Tibial nerve (tissue), 4 donors: ENCODE results near the gene NALCN. TPM values are rescaled to one million over a fixed set of nuclear protein-coding genes. Genes with fewer than 3 reads are reported as not detected.

Experiments used
- DNase-seq, 2 donors: peaks; one replicate each; pipeline ENCODE4 v3.0.0-alpha.2; 2019; ENCODE audit warnings: low spot score in 2 of 2
- H3K27ac ChIP-seq, 4 donors: fragments of 200-600 bp; sonication (generic) in 3 of 4; one replicate each; pipeline ENCODE4 v1.5.1; 2017 to 2019; ENCODE audit warnings: mild to moderate bottlenecking in 1 of 4
- H3K27me3 ChIP-seq, 2 donors: fragments of 200-600 bp; sonication (generic) in 1 of 2; one replicate each; pipeline versions ENCODE4 v1.5.1 to v1.6.0; 2017 to 2019
- H3K36me3 ChIP-seq, 3 donors: fragments of 200-600 bp; sonication (generic); one replicate each; pipeline ENCODE4 v1.5.1; 2018 to 2019
- H3K4me1 ChIP-seq, 4 donors: fragments of 200-600 bp; sonication (generic) in 3 of 4; one replicate each; pipeline ENCODE4 v1.5.1; 2017 to 2019
- H3K4me3 ChIP-seq, 4 donors: fragments of 200-600 bp; sonication (generic) in 3 of 4; one replicate each; pipeline ENCODE4 v1.5.1; 2017 to 2019; ENCODE audit warnings: mild to moderate bottlenecking in 1 of 4, moderate library complexity in 1 of 4
- H3K9me3 ChIP-seq, 4 donors: fragments of 200-600 bp; sonication (generic) in 3 of 4; one replicate each; pipeline ENCODE4 v1.5.1; 2017 to 2019
- CTCF ChIP-seq, 5 experiments: fragments of 200-600 bp in 3 of 5; fragments of 450-650 bp in 2 of 5; sonication (generic) in 3 of 5; IDR thresholded peaks; one replicate each; pipeline ENCODE4 v1.5.1; 2016 to 2019; ENCODE audit warnings: antibody characterized with exemption in 5 of 5, mild to moderate bottlenecking in 3 of 5, moderate library complexity in 2 of 5
- EP300 ChIP-seq, 2 donors: sonication (generic); formaldehyde crosslinking; IDR thresholded peaks; one replicate each; pipeline ENCODE4 v1.6.1; 2017; ENCODE audit warnings: antibody characterized with exemption in 2 of 2, mild to moderate bottlenecking in 1 of 2
- POLR2A ChIP-seq, 2 donors: fragments of 450-650 bp; IDR thresholded peaks; one replicate each; pipeline ENCODE4 v1.6.1; 2017; ENCODE audit warnings: antibody characterized with exemption in 2 of 2, mild to moderate bottlenecking in 2 of 2, moderate library complexity in 2 of 2
- WGBS, 2 donors: methylation state at CpG; one replicate each; pipeline ENCODE4 v1.1.5; 2018; 5-methylcytosine and 5-hydroxymethylcytosine counted together
- total RNA-seq, 4 donors: library from RNA; depleted of rRNA; stranded (reverse); fragments of >200 nt; gene quantifications; one replicate each; pipeline ENCODE4 v1.1.0, GENCODE V29; 2016

NALCN gene
- total RNA-seq, 4 donors from 2014 or later = 6.0 to 11.8 (median 8.7) TPM

GRCh38 chr13:101053301-101054093 is 362.8 kb downstream of the NALCN start:
- no peak overlapping the region for H3K27ac ChIP-seq
- 43 to 49% methylated on average over 5 of the region's 5 CpGs for WGBS, 2 donors
- no peak for DNase-seq
- H3K4me3 ChIP-seq = no peak overlapping the region
- no peaks in the 10 kb centered on the region for H3K27me3 ChIP-seq
- no peaks in the 10 kb centered on the region for H3K9me3 ChIP-seq
- no peaks in the 10 kb centered on the region for H3K36me3 ChIP-seq
- no peak for TF ChIP-seq CTCF (IDR thresholded peaks at IDR 0.05)
- no peak for TF ChIP-seq EP300 (IDR thresholded peaks at IDR 0.05)
- no peak for TF ChIP-seq POLR2A (IDR thresholded peaks at IDR 0.05)
- H3K4me1 ChIP-seq = no peaks in the 10 kb centered on the region

DNA sequence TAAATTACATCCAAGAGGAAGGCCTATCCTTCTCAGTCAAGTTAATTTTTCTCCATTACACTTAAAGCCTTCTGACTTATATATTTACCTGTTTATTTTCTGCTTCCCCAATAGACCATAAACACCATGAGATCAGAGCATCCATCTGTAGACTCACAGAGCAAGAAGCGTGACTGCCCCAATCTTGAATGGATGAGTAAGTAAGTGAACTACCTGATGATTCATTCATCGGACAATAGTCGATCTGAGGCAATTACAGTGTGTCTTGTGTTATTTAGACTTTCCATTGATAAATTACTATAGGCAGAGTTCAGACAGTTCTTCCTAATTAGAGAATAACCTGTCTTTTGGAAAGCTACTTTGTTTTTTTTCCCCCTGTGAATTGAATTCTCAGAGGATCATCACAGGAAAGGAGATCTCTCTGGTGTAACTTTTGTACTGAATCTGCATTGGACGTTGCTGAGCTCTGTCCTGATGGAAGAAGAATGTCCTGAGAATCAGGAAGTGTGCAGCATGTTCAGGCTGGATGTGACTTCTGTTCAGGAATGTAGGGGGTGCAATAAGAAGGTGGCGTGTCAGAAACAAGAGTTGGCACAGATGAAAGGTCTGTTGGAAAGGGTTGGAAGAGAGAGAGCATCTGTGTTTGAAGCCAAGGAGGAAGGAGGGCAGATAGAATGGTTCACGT is 367.0 kb downstream of the NALCN start:
- Histone ChIP-seq H3K36me3 (no peaks in the 10 kb centered on the region), H3K27me3 (no peaks in the 10 kb centered on the region), H3K4me3 (no peak overlapping the region), H3K4me1 (no peaks in the 10 kb centered on the region), H3K27ac (no peak overlapping the region), H3K9me3 (peaks cover 0 to 22% (median 0%) of the 10 kb centered on the region in 4 donors)
- 62 to 75% methylated on average over 6 of the region's 6 CpGs for WGBS, 2 donors
- DNase-seq = no peak
- TF ChIP-seq CTCF (IDR thresholded peaks at IDR 0.05) (no peak), POLR2A (IDR thresholded peaks at IDR 0.05) (no peak), EP300 (IDR thresholded peaks at IDR 0.05) (no peak)

DNA sequence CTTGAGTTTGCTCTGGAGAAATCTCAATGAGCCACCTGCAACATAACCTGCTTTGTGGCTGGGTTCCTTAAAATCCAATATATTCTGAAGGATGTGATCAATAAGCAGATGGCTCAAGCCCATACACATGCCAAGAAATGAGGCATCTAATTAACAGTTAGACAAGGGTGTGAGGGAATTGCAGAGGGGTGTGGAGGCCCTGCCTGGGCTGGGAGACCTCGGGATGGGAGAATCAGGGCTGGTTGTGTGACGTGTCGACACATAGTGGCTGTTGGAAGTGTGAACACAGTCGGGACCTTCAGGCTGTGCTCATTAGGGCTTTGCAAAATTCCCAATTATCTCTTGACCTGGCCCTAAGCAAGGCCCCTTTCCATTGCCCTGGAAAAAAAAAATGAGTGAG is 379.8 kb downstream of the NALCN start:
- Histone ChIP-seq H3K36me3 (no peaks in the 10 kb centered on the region), H3K4me1 (no peaks in the 10 kb centered on the region), H3K4me3 (no peak overlapping the region), H3K9me3 (peaks cover 0 to 32% (median 0%) of the 10 kb centered on the region in 4 donors), H3K27ac (no peak overlapping the region), H3K27me3 (no peaks in the 10 kb centered on the region)
- no peak for DNase-seq
- WGBS, 2 donors = 77% methylated on average over 4 of the region's 4 CpGs
- TF ChIP-seq EP300 (IDR thresholded peaks at IDR 0.05) (no peak), POLR2A (IDR thresholded peaks at IDR 0.05) (no peak), CTCF (IDR thresholded peaks at IDR 0.05) (no peak)

DNA sequence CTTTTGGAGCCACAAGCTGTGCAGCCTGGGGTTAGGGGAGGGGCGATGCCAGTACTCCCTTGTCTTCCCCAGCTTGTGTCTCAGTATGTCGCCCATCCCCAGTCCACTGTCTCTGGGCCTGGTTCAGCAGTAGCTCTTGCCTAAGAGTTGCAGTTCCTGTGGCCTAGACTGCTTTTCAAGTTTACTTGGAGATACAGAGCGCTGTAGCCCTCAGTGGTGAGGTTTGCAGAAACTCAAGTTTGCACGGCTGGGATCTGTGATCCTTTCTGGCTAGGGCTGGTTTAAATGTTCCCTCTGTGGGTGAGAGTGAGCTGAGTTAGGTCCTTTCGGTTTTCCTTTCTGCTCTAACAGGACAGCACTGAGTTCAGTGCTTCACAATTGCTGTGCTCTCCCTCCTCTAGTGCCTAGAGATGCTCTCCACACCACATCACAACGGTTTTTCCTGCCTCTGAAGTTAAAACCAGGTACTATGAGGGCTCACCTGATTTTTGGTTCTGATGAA is 381.1 kb downstream of the NALCN start:
- Histone ChIP-seq H3K27ac (no peak overlapping the region), H3K9me3 (peaks cover 0 to 25% (median 0%) of the 10 kb centered on the region in 4 donors), H3K36me3 (no peaks in the 10 kb centered on the region), H3K4me1 (no peaks in the 10 kb centered on the region), H3K4me3 (no peak overlapping the region), H3K27me3 (no peaks in the 10 kb centered on the region)
- 83 to 89% methylated on average over 5 to 6 of the region's 6 CpGs for WGBS, 2 donors
- no peak for DNase-seq
- TF ChIP-seq POLR2A (IDR thresholded peaks at IDR 0.05) = no peak
- no peak for TF ChIP-seq CTCF (IDR thresholded peaks at IDR 0.05)
- TF ChIP-seq EP300 (IDR thresholded peaks at IDR 0.05) = no peak
